Psoas muscle (tissue), 8 donors: ENCODE measurements around the gene EPS8L2. TPM values are rescaled to one million over a fixed set of nuclear protein-coding genes. Genes with fewer than 3 reads are reported as not detected.

Source experiments
- ATAC-seq, 4 donors: fragments of 200-7000 bp; cut with Tn5 transposase; one replicate each; pipeline ENCODE4 v1.9.1; 2020; ENCODE audit warnings: moderate library complexity in 3 of 4, mild to moderate bottlenecking in 2 of 4
- DNase-seq, 2 donors: peaks; one replicate each; pipeline ENCODE4 v3.0.0-alpha.2; 2020
- H3K27ac ChIP-seq: fragments of 200-600 bp; one replicate; pipeline ENCODE4 v1.8.0; 2022
- H3K27me3 ChIP-seq, 3 donors: fragments of 200-600 bp in 1 of 3; one replicate each; pipeline versions ENCODE4 v1.6.1 to v1.8.0; 2013 to 2022; ENCODE audit warnings: low read length in 2 of 3, mild to moderate bottlenecking in 2 of 3, moderate library complexity in 1 of 3; ENCODE audit not compliant: insufficient read depth in 3 of 3
- H3K36me3 ChIP-seq, 2 donors: fragments of 200-600 bp in 1 of 2; one replicate each; pipeline versions ENCODE4 v1.6.1 to v1.8.0; 2013 to 2022; ENCODE audit warnings: low read depth in 1 of 2, mild to moderate bottlenecking in 1 of 2, moderate library complexity in 1 of 2; ENCODE audit not compliant: insufficient read depth in 1 of 2
- H3K4me1 ChIP-seq: fragments of 200-600 bp; one replicate; pipeline ENCODE4 v1.8.0; 2022
- H3K4me3 ChIP-seq: fragments of 200-600 bp; one replicate; pipeline ENCODE4 v1.8.0; 2022; ENCODE audit warnings: mild to moderate bottlenecking
- H3K9me3 ChIP-seq: fragments of 200-600 bp; one replicate; pipeline ENCODE4 v1.8.0; 2022
- WGBS, 3 donors: extraction: QIAGEN DNeasy Blood & Tissue Kit; methylation state at CpG; one replicate each; pipeline versions ENCODE4 v1.1.6 to v1.1.7; 2013; 5-methylcytosine and 5-hydroxymethylcytosine counted together
- intact Hi-C, 2 donors: fragments of 100-400 bp; cut with DNase I; formaldehyde crosslinking; loops; one replicate each; pipeline versions ENCODE4 v1.11.0 to v1.14.2; 2022
- polyA plus RNA-seq, 3 donors: library from polyadenylated mRNA; stranded (reverse); fragments of 200-250 nt; gene quantifications; one replicate each; pipeline ENCODE4 v1.2.3, GENCODE V29; 2013
- total RNA-seq, 4 donors: library from RNA; stranded (reverse); fragmentation: NEBNext Ultra II Directional in 2 of 4; extraction: Animal tissue kit (Norgen Biotek cat#: 25700) in 2 of 4; gene quantifications; one replicate each; pipeline versions ENCODE4 v1.2.1 to v1.2.4, GENCODE V29; 2021 to 2023
- TF ChIP-seq, protein P1 (sequence below): fragments of 200-600 bp; IDR thresholded peaks from one replicate; pipeline ENCODE4 v1.8.0; 2022; ENCODE audit warnings: antibody characterized with exemption
- donor health status: healthy with polysubstance abuse.
- donor health status: DM: no; HTN: no; CAD: no; lungs with moderate emphysema.
- donor health status: Bipolar disorder and iron deficiency.
- donor health status: healthy.
- donor health status: DM: yes; HTN: yes; CAD: no.
- donor health status: DM: no; HTN: no; CAD: no.
- donor health status: DM: no; HTN: no; CAD: no.
- donor health status: DM: yes; HTN: yes; CAD: no.

The EPS8L2 gene
- total and polyA plus RNA-seq, 7 donors: 0.47 to 3.1 (median 0.89) TPM

DNA sequence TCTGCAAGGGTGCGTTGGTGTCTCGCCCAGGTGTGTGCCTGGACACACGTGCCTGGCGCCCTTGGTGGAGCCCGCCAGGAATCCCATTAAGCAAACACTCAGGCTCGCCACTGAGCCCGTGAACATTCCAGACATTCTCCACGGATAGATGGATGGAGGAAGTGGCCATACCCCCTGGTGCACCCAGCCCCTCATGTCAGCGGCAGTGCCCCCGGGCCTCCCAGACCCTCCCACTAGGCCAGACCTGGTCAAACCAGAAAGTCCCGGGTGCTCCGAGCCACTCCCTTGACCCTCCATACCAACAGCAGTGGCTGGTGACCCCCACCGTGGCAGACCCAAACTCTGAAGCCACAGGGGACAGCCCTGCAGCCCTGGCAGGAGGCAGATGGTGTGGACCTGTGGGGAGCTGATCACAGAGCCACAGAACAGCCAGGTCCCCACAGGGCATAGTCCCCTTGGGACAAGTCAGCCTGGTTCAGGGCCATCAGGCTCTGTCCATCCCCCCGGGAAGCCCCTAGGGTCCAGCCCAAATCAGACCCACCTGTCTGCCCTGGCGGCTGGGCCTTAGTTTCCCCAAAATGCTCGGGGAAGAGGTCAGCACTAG, 1.9 kb downstream of the EPS8L2 start:
- WGBS, 3 donors: 81 to 86% (median 81%) methylated on average over 16 of the region's 16 CpGs

DNA sequence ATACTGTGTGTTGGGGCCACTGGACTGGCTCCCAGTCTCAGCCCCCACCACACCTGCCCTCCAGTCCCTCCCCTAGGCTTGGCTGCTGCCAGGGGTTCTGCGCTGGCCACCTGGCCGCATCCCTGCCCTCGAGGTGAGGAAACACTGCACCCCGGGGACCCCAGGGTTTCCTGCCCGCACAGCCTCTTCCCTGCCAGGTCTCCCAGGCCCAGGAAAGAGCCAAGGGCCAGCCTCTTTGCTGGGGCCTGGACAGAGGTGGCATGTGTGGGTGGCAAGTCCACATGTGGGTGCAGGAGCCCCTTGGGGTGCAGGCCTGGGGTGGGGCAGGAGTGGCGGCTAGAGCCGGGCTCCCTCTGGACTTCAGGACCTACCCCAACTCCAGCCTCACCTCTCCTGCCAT, 2.5 kb downstream of the EPS8L2 start:
- Histone ChIP-seq H3K4me1 (peaks cover 7% of the 10 kb centered on the region), H3K27ac (no peak overlapping the region), H3K36me3 (peaks cover 0 to 2% of the 10 kb centered on the region in 2 donors), H3K4me3 (no peak overlapping the region), H3K9me3 (no peaks in the 10 kb centered on the region), H3K27me3 (peaks cover 0 to 50% (median 20%) of the 10 kb centered on the region in 3 donors)
- intact Hi-C loops: no loop called here
- 81 to 87% (median 82%) methylated on average over 6 to 7 of the region's 7 CpGs for WGBS, 3 donors
- TF ChIP-seq, protein P1, sequence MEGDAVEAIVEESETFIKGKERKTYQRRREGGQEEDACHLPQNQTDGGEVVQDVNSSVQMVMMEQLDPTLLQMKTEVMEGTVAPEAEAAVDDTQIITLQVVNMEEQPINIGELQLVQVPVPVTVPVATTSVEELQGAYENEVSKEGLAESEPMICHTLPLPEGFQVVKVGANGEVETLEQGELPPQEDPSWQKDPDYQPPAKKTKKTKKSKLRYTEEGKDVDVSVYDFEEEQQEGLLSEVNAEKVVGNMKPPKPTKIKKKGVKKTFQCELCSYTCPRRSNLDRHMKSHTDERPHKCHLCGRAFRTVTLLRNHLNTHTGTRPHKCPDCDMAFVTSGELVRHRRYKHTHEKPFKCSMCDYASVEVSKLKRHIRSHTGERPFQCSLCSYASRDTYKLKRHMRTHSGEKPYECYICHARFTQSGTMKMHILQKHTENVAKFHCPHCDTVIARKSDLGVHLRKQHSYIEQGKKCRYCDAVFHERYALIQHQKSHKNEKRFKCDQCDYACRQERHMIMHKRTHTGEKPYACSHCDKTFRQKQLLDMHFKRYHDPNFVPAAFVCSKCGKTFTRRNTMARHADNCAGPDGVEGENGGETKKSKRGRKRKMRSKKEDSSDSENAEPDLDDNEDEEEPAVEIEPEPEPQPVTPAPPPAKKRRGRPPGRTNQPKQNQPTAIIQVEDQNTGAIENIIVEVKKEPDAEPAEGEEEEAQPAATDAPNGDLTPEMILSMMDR: no peak
- no peak for DNase-seq
- no peak for ATAC-seq

More for the DNA sequence above, 1.9 kb downstream of the EPS8L2 start:
- no peak overlapping the region for H3K27ac ChIP-seq
- no peak overlapping the region for H3K4me3 ChIP-seq
- intact Hi-C loops: no loop called here
- peaks cover 7% of the 10 kb centered on the region for H3K4me1 ChIP-seq
- H3K36me3 ChIP-seq: peaks cover 0 to 4% of the 10 kb centered on the region in 2 donors
- H3K9me3 ChIP-seq: no peaks in the 10 kb centered on the region
- TF ChIP-seq, protein P1: no peak
- no peak for DNase-seq
- no peak for ATAC-seq
- peaks cover 0 to 47% (median 20%) of the 10 kb centered on the region in 3 donors for H3K27me3 ChIP-seq

DNA sequence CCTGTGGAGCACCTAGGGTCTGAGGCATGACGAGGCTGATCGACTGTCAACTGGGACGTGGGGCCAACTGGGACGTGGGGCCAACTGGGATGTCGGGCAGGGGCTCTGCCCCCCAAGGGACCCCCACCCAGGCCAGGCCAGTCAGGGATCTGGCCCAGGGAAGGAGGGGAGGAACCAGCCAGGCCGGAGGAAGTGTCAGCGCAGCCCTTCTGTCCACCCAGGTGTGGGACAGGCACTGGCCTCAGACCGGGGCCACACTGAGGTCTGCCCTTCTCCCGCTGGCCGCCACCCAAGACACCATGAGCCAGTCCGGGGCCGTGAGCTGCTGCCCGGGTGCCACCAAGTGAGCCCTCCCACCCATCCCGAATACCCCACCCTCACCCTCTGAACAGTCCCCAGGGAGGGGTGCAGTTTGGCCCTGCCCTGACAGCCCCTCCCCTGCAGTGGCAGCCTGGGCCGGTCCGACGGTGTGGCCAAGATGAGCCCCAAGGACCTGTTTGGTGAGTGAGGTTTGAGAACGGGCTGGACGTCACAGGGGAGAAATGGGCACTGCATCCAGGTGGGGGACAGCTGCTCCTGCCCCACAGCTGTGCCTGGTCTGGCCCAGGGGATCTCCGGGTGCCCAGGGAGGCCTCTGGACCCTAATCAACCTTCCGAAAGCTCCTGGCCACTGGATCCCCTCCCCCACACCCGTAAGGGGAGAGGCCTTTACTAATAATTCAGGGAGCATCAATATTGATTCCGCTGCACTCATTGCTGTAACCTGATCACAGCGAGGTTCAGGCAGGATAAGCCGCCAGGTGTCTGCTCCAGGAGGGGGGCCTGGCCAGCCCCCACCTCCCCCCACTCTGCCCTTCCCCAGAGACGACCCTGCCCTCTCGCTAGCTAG, 3.3 kb downstream of the EPS8L2 start:
- Histone ChIP-seq H3K4me3 (no peak overlapping the region), H3K4me1 (peaks cover 7% of the 10 kb centered on the region), H3K27ac (no peak overlapping the region), H3K36me3 (no peaks in the 10 kb centered on the region), H3K27me3 (peaks cover 0 to 59% (median 20%) of the 10 kb centered on the region in 3 donors), H3K9me3 (no peaks in the 10 kb centered on the region)
- 65 to 76% (median 75%) methylated on average over 25 to 27 of the region's 27 CpGs for WGBS, 3 donors
- DNase-seq (no peak), ATAC-seq (no peak)
- TF ChIP-seq, protein P1: no peak
- intact Hi-C loops: no loop called here

DNA sequence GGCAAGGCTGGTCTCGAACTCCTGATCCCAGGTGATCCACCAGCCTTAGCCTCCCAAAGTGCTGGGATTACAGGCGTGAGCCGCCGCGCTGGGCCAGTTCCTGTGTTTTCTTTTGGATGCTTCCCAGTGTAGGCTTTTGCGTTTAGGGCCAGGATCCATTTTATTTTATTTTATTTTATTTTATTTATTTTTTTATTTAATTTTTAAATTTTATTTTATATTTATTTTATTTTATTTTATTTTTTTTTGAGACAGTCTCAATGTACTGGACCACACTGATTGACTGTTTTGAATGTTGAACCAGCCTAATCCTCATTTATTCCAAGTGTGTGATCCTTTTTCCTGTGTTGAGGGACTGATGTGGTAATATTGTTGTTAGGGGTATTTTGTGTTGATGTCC, 8.4 kb downstream of the EPS8L2 start:
- H3K27ac ChIP-seq: no peak overlapping the region
- no peaks in the 10 kb centered on the region for H3K36me3 ChIP-seq
- ATAC-seq (no peak), DNase-seq (no peak)
- no peak overlapping the region for H3K4me3 ChIP-seq
- peaks cover 0 to 39% (median 5%) of the 10 kb centered on the region in 3 donors for H3K27me3 ChIP-seq
- intact Hi-C loops: no loop called here
- H3K4me1 ChIP-seq: no peaks in the 10 kb centered on the region
- no peaks in the 10 kb centered on the region for H3K9me3 ChIP-seq
- TF ChIP-seq, protein P1: no peak
- 96 to 99% (median 96%) methylated on average over 6 of the region's 6 CpGs for WGBS, 3 donors
